Activated CD4-positive, alpha-beta memory T cell treated with anti-CD3 and anti-CD28 coated beads, Interleukin-2, amount 10 ng/mL, durations not matched to agents 7 days and 5 days (primary cell): ENCODE data around the gene RETREG1. TPM values are rescaled to one million over a fixed set of nuclear protein-coding genes. Genes with fewer than 3 reads are reported as not detected.

Source experiments
- total RNA-seq, 2 experiments: library from RNA; stranded (reverse); gene quantifications; one replicate each; pipeline ENCODE4 v1.2.3, GENCODE V29; 2021

RETREG1 gene
- total RNA-seq, 2 experiments from 2014 or later, result 15.1 to 17.3 TPM

Other genes with a start within 250 kb of the RETREG1 start
- gene ZNF622, start 151.2 kb downstream of the RETREG1 start, total RNA-seq, result 10 to 100 TPM; 36.0 to 38.1 TPM